ENCODE measurements around the gene GSDME. TPM values are rescaled to one million over a fixed set of nuclear protein-coding genes. Genes with fewer than 3 reads are reported as not detected.

Gene GSDME
- total and polyA plus RNA-seq, 7 donors, result 1.6 to 11.9 (median 7.1) TPM

GRCh38 chr7:24769014-24769830 is 12.0 kb upstream of the GSDME start:
- Histone ChIP-seq H3K27ac (no peak overlapping the region), H3K27me3 (no peaks in the 10 kb centered on the region), H3K9me3 (no peaks in the 10 kb centered on the region), H3K36me3 (no peaks in the 10 kb centered on the region), H3K4me3 (no peak overlapping the region), H3K4me1 (no peaks in the 10 kb centered on the region)
- WGBS, 2 donors, result 75% methylated on average over 9 of the region's 9 CpGs
- no peak for DNase-seq
- intact Hi-C loops (cut with DNase I), result no loop called here
- TF ChIP-seq EP300 (IDR thresholded peaks at IDR 0.05) (no peak), POLR2A (IDR thresholded peaks at IDR 0.05) (no peak), POLR2AphosphoS5 (IDR thresholded peaks at IDR 0.05) (no peak)
- TF ChIP-seq, protein P1, sequence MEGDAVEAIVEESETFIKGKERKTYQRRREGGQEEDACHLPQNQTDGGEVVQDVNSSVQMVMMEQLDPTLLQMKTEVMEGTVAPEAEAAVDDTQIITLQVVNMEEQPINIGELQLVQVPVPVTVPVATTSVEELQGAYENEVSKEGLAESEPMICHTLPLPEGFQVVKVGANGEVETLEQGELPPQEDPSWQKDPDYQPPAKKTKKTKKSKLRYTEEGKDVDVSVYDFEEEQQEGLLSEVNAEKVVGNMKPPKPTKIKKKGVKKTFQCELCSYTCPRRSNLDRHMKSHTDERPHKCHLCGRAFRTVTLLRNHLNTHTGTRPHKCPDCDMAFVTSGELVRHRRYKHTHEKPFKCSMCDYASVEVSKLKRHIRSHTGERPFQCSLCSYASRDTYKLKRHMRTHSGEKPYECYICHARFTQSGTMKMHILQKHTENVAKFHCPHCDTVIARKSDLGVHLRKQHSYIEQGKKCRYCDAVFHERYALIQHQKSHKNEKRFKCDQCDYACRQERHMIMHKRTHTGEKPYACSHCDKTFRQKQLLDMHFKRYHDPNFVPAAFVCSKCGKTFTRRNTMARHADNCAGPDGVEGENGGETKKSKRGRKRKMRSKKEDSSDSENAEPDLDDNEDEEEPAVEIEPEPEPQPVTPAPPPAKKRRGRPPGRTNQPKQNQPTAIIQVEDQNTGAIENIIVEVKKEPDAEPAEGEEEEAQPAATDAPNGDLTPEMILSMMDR (IDR thresholded peaks at IDR 0.05), result no peak

GRCh38 chr7:24767878-24768569 is 10.8 kb upstream of the GSDME start:
- no peaks in the 10 kb centered on the region for H3K4me1 ChIP-seq
- TF ChIP-seq POLR2AphosphoS5 (IDR thresholded peaks at IDR 0.05), result no peak
- no peak for TF ChIP-seq POLR2A (IDR thresholded peaks at IDR 0.05)
- TF ChIP-seq, protein P1 (IDR thresholded peaks at IDR 0.05), result no peak
- TF ChIP-seq EP300 (IDR thresholded peaks at IDR 0.05), result no peak
- H3K36me3 ChIP-seq, result no peaks in the 10 kb centered on the region
- intact Hi-C loops (cut with DNase I), result no loop called here
- no peak for DNase-seq
- no peaks in the 10 kb centered on the region for H3K27me3 ChIP-seq
- H3K27ac ChIP-seq, result no peak overlapping the region
- WGBS, 2 donors, result 65 to 73% methylated on average over 9 of the region's 9 CpGs
- no peaks in the 10 kb centered on the region for H3K9me3 ChIP-seq
- no peak overlapping the region for H3K4me3 ChIP-seq

DNA sequence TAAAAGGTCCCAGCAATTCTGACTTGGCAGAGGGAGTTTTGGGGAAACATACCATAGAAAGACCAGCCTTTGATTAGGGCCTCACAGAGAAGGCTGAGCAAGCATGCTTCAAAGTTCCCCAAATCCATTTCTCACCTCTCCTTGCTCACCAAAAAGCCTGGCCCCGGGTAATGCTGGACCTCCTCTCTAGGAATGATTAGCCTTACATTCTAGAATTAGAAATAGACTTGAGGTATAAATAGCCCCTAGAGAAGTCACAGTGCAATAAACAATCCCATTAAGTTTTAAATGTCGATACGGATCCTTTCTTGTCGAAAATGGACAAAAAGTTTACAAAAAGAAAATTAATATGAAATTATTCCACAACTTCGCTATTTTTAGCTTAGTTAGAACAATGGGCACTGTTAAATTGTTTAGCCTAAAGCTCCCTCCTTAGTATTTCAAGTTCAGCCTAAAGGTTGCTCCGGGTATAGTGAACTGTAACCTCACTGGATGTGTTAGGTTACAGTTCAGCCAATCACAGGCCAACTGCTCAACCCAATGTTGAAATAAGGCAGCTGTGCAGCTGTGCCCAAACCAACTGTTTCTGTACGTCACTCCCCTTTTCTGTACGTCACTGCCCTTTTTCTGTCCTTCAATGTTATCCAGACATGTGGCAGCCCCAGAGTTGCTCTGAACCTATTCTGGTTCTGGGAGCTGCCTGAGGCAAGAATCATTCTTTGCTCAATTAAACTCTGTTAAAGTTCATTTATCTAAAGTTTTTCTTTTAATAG is 7.9 kb upstream of the GSDME start:
- no peak for DNase-seq
- WGBS, 2 donors, result 61 to 69% methylated on average over 8 of the region's 8 CpGs
- intact Hi-C loops (cut with DNase I), result no loop called here
- Histone ChIP-seq H3K9me3 (no peaks in the 10 kb centered on the region), H3K36me3 (no peaks in the 10 kb centered on the region), H3K4me3 (no peak overlapping the region), H3K4me1 (no peaks in the 10 kb centered on the region), H3K27ac (no peak overlapping the region), H3K27me3 (no peaks in the 10 kb centered on the region)
- TF ChIP-seq POLR2AphosphoS5 (IDR thresholded peaks at IDR 0.05) (no peak), EP300 (IDR thresholded peaks at IDR 0.05) (no peak), POLR2A (IDR thresholded peaks at IDR 0.05) (no peak)
- TF ChIP-seq, protein P1 (IDR thresholded peaks at IDR 0.05), result no peak

DNA sequence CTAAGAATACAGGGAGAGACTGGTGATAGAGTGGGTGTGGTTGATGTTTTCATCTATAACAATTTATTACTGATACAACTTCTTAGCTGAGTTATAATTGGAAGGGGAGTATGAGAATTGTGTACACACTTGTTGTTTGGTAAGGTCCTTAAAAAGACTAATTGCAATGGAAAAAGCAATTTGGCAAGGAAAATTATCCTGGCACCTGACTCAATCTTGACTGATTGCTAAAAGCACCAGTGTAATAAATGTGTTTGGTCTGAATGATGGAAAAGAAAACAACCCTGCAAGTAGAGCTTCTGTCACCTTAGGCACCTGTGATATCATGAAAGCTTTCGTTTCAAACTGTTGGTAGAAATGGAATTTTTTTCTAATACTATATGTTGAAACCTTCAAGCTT is 6.7 kb upstream of the GSDME start:
- H3K36me3 ChIP-seq, result no peaks in the 10 kb centered on the region
- intact Hi-C loops (cut with DNase I), result no loop called here
- WGBS, 2 donors, result 25 to 74% methylated on average over 1 of the region's 1 CpG
- no peaks in the 10 kb centered on the region for H3K4me1 ChIP-seq
- no peaks in the 10 kb centered on the region for H3K27me3 ChIP-seq
- no peak overlapping the region for H3K4me3 ChIP-seq
- no peak for DNase-seq
- H3K27ac ChIP-seq, result no peak overlapping the region
- H3K9me3 ChIP-seq, result no peaks in the 10 kb centered on the region
- TF ChIP-seq POLR2AphosphoS5 (IDR thresholded peaks at IDR 0.05) (no peak), POLR2A (IDR thresholded peaks at IDR 0.05) (no peak), EP300 (IDR thresholded peaks at IDR 0.05) (no peak)
